Osteoblast (primary cell): Measurements from ENCODE around the gene TMEM59L. TPM values are rescaled to one million over a fixed set of nuclear protein-coding genes. Genes with fewer than 3 reads are reported as not detected.

Experiments
- DNase-seq: peaks from one replicate; pipeline ENCODE4 v3.0.0; 2011; ENCODE audit warnings: low spot score, mixed read lengths; ENCODE audit not compliant: insufficient read length; ENCODE audit errors: missing footprints
- H2AFZ ChIP-seq: 2 replicates; pipeline ENCODE4 v1.6.0; 2011; ENCODE audit warnings: mild to moderate bottlenecking, low read length
- H3K27ac ChIP-seq: 2 replicates; pipeline ENCODE4 v1.5.1; 2011; ENCODE audit warnings: mild to moderate bottlenecking, low read depth, low read length, moderate library complexity
- H3K27me3 ChIP-seq: 2 replicates; pipeline ENCODE4 v1.6.0; 2012; ENCODE audit warnings: mild to moderate bottlenecking, control low read depth, inconsistent platforms, low read length, moderate library complexity; ENCODE audit not compliant: insufficient read depth
- H3K36me3 ChIP-seq: 2 replicates; pipeline ENCODE4 v1.5.1; 2011; ENCODE audit warnings: mild to moderate bottlenecking, low read length, control low read depth, moderate library complexity; ENCODE audit not compliant: insufficient read depth
- H3K4me1 ChIP-seq: 2 replicates; pipeline ENCODE4 v1.5.1; 2011; ENCODE audit warnings: mild to moderate bottlenecking, low read length, control low read depth, moderate library complexity; ENCODE audit not compliant: insufficient read depth
- H3K4me2 ChIP-seq: 2 replicates; pipeline ENCODE4 v1.6.0; 2011; ENCODE audit warnings: mild to moderate bottlenecking, low read length; ENCODE audit not compliant: insufficient read depth
- H3K4me3 ChIP-seq: fragments of 200-600 bp; sonication (generic); 3 replicates; pipeline ENCODE4 v1.5.1; 2012; ENCODE audit warnings: mild to moderate bottlenecking, low read length, inconsistent platforms; ENCODE audit not compliant: insufficient read depth
- H3K79me2 ChIP-seq: 2 replicates; pipeline ENCODE4 v1.6.0; 2012; ENCODE audit warnings: mild to moderate bottlenecking, low read length, control low read depth, inconsistent platforms; ENCODE audit not compliant: insufficient read depth
- H3K9me3 ChIP-seq: 2 replicates; pipeline ENCODE4 v1.5.1; 2011; ENCODE audit warnings: low read depth, low read length, control low read depth
- H4K20me1 ChIP-seq: 2 replicates; pipeline ENCODE4 v1.6.0; 2012; ENCODE audit warnings: mild to moderate bottlenecking, low read length, control low read depth; ENCODE audit not compliant: insufficient read depth
- total RNA-seq: library from RNA; depleted of rRNA; stranded (reverse); fragments of >200 nt; gene quantifications from 2 replicates; pipeline ENCODE4 v1.2.3, GENCODE V29; 2012
- TF ChIP-seq, protein P1 (sequence below): IDR thresholded peaks from 2 replicates; pipeline ENCODE4 v1.5.1; 2011; ENCODE audit warnings: mild to moderate bottlenecking, low read depth, low read length, moderate library complexity; ENCODE audit errors: extremely low read depth

Gene TMEM59L
- total RNA-seq, 1 donor = 0.36 TPM

GRCh38 chr19:18605196-18605545 lies 7.5 kb upstream of the TMEM59L start:
- no peak overlapping the region for H3K27ac ChIP-seq
- H4K20me1 ChIP-seq = no peaks in the 10 kb centered on the region
- peak overlapping the region; percentile 32 for H3K4me2 ChIP-seq
- peak overlapping the region; percentile 57 for H3K4me3 ChIP-seq
- TF ChIP-seq, protein P1, sequence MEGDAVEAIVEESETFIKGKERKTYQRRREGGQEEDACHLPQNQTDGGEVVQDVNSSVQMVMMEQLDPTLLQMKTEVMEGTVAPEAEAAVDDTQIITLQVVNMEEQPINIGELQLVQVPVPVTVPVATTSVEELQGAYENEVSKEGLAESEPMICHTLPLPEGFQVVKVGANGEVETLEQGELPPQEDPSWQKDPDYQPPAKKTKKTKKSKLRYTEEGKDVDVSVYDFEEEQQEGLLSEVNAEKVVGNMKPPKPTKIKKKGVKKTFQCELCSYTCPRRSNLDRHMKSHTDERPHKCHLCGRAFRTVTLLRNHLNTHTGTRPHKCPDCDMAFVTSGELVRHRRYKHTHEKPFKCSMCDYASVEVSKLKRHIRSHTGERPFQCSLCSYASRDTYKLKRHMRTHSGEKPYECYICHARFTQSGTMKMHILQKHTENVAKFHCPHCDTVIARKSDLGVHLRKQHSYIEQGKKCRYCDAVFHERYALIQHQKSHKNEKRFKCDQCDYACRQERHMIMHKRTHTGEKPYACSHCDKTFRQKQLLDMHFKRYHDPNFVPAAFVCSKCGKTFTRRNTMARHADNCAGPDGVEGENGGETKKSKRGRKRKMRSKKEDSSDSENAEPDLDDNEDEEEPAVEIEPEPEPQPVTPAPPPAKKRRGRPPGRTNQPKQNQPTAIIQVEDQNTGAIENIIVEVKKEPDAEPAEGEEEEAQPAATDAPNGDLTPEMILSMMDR = no peak
- H3K27me3 ChIP-seq = peaks cover 34% of the 10 kb centered on the region
- H3K4me1 ChIP-seq = no peaks in the 10 kb centered on the region
- no peak overlapping the region for H2AFZ ChIP-seq
- H3K36me3 ChIP-seq = no peaks in the 10 kb centered on the region
- DNase-seq = no peak
- no peaks in the 10 kb centered on the region for H3K9me3 ChIP-seq
- no peaks in the 10 kb centered on the region for H3K79me2 ChIP-seq

DNA sequence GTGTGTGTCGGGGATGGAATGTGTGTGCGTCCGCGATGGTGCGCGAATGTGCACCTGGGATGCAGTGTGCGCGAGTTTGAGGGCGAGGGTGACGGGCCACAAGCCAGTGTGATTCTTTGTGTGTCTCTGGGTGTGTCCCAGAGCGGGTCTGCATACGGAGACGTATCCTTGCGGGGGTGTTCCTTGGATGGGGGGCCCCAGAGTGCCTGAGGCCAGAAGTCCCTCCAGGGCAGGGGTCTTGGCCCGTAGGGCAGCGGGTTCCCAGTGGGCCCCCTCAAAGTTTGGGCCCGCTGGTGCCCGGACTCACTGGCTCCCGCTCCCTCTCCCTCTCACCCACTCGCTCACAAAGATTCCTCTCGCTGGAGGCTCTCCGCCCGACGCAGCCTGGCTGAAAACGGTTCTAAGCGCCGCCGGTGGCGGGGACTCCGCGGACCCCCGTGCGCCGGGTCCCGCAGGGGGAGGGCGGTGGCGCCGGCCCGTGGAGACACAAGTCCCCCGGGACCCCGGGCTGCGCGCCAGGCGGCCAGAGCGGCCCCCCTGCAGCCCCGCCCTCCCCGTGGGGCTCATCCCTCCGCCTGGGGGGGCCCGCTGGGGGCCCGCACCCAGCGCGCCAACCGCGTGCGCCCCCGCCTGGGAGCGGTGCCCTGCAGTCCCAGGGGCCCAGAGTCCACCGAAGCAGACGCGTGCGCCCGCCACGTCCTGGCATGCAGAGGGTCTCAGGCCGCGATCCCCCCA lies 7.0 kb upstream of the TMEM59L start:
- no peak overlapping the region for H2AFZ ChIP-seq
- H3K27me3 ChIP-seq = peaks cover 38% of the 10 kb centered on the region

DNA sequence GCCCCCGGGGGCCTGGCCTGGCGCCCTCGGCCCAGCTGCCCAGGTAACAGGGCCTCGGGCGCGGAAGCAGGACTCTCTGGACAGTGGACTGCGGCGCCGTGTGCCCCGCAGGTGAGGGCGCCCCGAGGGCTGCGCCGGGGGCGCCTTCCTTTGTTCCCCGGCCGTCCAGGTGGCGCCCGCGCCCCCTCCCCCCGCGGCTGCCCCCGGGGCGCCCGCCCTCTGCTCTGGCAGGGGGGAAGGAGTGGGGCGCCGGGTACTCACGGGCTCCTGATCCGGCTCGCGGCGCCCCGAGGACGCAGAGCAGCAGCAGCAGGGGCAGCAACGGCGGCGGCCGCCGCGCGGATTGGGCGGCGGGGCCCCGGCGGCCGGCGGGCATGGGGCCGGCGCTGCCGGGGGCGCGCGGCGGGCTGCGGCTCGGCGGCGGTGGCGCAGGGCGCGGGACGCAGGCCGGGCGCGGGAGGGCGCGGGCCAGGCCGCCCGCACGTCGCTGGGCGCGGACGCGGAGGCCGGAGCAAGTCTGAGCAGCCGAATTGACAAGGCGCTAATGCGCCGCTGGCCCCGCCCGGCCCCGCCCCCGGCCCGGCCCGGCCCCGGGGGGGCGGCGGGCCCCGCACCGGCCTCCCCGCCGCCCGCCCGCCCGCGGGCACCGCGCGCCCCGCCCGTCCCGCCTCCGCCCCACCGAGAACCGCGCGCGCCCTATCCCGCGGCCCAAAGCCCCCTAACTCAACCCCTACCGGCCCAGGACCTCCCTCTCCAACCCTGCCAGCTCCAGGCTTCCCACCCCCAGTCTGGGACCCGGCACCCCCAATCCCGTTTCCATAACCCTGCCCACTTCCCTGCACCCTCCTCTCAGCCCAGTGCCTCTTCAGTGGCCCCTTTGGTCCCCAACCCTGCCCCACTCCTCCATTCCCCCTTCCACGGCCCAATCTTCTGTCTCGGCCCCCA lies 6.1 kb upstream of the TMEM59L start, which contains the start of gene CRLF1:
Gene CRLF1 (minus strand): TSS at position 519 of the 945 bp plus-strand sequence. CDS start 143 bp downstream, at position 376.
- Histone ChIP-seq H3K4me2 (peak within 1 kb of the TSS; percentile 58), H3K27ac (no peak within 1 kb of the TSS), H3K4me3 (peak within 1 kb of the TSS; percentile 57), H4K20me1 (no peaks in the 10 kb centered on the region), H3K27me3 (peaks cover 46% of the 10 kb centered on the region), H3K36me3 (no peaks in the 10 kb centered on the region), H3K9me3 (no peaks in the 10 kb centered on the region), H3K79me2 (no peaks in the 10 kb centered on the region), H3K4me1 (no peaks in the 10 kb centered on the region), H2AFZ (no peak within 1 kb of the TSS)
- peak; percentile 87 for DNase-seq
- TF ChIP-seq, protein P1 = no peak

More for the DNA sequence above, 7.0 kb upstream of the TMEM59L start:
- peak overlapping the region; percentile 57 for H3K4me3 ChIP-seq
- TF ChIP-seq, protein P1 = no peak
- DNase-seq = peak; percentile 90
- no peaks in the 10 kb centered on the region for H3K4me1 ChIP-seq
- H3K36me3 ChIP-seq = no peaks in the 10 kb centered on the region
- H3K27ac ChIP-seq = no peak overlapping the region
- H3K4me2 ChIP-seq = peak overlapping the region; percentile 32
- no peaks in the 10 kb centered on the region for H3K79me2 ChIP-seq
- no peaks in the 10 kb centered on the region for H3K9me3 ChIP-seq
- H4K20me1 ChIP-seq = no peaks in the 10 kb centered on the region
